ENCODE measurements around the gene PLA2G12B.
"Not testable (repeated sequence)": the region's sequence is repeated elsewhere in the genome, so short reads cannot be mapped to it uniquely, and the experiment has no call there.

The PLA2G12B gene

DNA sequence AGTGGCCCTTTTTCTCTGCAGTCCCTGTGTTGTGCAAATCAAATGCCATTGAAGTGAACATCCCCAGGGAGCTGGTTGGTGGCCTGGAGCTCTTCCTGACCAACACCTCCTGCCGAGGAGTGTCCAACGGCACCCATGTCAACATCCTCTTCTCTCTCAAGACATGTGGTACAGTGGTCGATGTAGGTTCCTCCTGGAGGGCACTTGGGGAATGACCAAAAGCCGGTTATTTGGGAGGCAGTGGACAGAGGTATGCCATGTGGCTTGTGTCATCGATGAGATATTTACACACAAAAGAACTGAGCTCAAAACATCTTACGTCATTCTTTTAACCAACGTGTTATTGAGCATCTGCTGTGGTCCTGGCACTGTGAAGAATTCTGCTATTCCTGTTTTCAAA is 41.3 kb downstream of the PLA2G12B start:
- TF ChIP-seq, protein P1, sequence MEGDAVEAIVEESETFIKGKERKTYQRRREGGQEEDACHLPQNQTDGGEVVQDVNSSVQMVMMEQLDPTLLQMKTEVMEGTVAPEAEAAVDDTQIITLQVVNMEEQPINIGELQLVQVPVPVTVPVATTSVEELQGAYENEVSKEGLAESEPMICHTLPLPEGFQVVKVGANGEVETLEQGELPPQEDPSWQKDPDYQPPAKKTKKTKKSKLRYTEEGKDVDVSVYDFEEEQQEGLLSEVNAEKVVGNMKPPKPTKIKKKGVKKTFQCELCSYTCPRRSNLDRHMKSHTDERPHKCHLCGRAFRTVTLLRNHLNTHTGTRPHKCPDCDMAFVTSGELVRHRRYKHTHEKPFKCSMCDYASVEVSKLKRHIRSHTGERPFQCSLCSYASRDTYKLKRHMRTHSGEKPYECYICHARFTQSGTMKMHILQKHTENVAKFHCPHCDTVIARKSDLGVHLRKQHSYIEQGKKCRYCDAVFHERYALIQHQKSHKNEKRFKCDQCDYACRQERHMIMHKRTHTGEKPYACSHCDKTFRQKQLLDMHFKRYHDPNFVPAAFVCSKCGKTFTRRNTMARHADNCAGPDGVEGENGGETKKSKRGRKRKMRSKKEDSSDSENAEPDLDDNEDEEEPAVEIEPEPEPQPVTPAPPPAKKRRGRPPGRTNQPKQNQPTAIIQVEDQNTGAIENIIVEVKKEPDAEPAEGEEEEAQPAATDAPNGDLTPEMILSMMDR (conservative IDR thresholded peaks at IDR 0.05) = no peak; the same call in 1 of the 2 replicates
- TF ChIP-seq ZFX (IDR thresholded peaks at IDR 0.05) = no peak
- H3K27ac ChIP-seq = no peak overlapping the region

DNA sequence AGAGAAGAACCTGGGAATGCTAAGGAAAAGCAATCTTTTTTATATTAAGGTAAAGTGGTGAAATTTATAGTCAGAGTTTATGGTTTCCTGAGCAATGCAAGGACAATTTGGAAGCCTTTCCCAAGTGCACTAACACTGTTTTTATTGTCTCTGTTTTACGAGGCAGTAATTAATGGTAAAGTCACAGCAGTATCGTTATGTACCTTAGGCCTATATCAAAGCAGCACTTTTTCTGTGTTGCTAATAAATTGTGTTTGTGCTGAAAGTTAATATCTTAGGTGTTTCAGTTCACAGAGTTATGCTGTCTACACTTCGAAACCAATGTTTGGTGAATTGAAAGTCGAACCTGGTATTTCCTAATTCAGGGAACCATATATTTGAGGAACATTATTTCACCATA is 41.9 kb downstream of the PLA2G12B start:
- TF ChIP-seq, protein P1 (conservative IDR thresholded peaks at IDR 0.05) = no peak
- TF ChIP-seq ZFX (IDR thresholded peaks at IDR 0.05) = no peak
- H3K27ac ChIP-seq = no peak overlapping the region

DNA sequence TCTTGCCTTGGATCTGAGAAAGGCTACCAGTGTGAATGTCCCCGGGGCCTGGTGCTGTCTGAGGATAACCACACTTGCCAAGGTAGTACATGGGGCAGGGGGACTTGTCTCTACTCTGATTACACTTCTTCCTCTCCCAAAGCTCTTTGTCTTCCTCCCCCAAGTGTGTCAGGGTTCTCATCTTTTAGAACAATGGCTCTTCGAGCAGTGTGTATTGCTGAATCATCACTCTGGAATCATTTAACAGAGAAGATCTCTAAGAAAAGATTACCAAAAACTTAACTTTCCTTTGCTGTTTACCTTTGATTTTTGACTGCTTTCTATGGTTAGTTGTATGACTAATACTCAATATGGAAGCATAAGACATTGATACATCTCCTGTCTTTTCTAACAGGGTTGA is 42.8 kb downstream of the PLA2G12B start:
- H3K27ac ChIP-seq = no peak overlapping the region
- TF ChIP-seq, protein P1 (conservative IDR thresholded peaks at IDR 0.05) = no peak
- TF ChIP-seq ZFX (IDR thresholded peaks at IDR 0.05) = no peak

DNA sequence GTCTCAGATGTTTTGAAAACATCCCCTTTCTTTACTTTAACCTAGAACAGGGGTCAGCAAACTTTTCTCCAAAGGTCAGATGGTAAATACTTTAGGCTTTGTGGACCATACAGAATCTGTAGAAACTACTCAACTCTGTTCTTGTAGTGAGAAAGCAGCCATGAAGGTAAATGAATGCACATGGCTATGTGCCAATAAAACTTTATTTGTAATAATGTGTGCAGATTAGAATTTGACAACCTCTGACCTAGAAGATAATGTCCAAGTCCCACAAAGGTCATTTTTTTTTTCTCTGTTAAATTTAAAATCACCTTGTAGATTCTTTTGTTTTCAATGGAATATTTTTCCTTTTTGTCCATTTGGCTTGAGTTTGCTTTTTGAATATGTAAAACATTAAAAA is 43.9 kb downstream of the PLA2G12B start:
- no peak overlapping the region for H3K27ac ChIP-seq
- TF ChIP-seq ZFX (IDR thresholded peaks at IDR 0.05) = no peak
- TF ChIP-seq, protein P1 (conservative IDR thresholded peaks at IDR 0.05) = no peak

DNA sequence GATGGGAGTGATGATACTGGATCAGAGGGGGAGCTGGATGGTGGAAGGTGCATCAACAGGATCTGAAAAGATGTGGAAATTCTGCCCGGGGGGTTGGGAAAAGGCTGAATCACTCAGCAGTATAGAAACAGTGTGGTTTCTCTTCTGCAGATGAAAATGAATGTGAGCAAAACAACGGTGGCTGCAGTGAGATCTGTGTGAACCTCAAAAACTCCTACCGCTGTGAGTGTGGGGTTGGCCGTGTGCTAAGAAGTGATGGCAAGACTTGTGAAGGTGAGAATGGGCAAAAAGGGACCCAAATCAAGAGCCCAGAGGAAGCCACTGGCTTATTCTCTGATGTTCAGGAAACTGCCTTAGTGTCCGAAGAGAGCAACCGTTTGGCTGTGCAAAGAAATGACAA is 48.2 kb downstream of the PLA2G12B start:
- TF ChIP-seq ZFX (IDR thresholded peaks at IDR 0.05) = no peak
- TF ChIP-seq, protein P1 (conservative IDR thresholded peaks at IDR 0.05) = no peak
- H3K27ac ChIP-seq = no peak overlapping the region

DNA sequence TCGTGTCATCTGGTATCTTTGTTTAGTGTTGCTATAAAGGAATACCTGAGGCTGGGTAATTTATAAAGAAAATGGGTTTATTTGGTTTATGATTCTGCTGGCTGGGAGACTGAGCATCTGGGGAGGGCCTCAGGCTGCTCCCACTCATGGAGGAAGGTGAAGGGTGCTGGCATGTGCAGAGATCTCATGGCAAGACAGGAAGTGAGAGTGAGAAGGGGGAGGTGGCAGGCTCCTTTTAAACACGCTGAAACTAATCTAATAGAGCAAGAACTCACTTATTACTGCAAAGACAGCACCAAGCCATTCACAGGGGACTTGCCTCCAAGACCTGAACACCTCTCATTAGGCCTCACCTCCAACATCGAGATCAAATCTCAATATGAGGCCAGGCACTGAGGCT is 49.8 kb downstream of the PLA2G12B start:
- no peak for TF ChIP-seq ZFX (IDR thresholded peaks at IDR 0.05)
- TF ChIP-seq, protein P1 (conservative IDR thresholded peaks at IDR 0.05) = no peak
- no peak overlapping the region for H3K27ac ChIP-seq

DNA sequence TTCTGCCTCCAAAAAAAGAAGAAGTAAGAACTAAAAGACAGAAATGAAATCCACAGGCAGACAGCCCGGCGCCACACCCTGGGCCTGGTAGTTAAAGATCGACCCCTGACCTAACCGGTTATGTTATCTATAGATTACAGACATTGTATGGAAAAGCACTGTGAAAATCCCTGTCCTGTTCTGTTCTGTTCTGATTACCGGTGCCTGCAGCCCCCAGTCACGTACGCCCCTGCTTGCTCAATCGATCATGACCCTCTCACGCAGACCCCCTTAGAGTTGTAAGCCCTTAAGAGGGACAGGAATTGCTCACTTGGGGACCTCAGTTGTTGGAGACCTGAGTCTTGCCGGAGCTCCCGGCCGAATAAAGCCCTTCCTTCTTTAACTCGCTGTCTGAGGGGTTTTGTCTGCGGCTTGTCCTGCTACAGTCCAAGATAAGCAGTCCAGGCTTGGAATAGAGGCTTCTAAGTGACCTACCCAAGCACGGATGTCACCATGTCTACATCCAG is 50.6 kb downstream of the PLA2G12B start:
- not testable (repeated sequence) for H3K27ac ChIP-seq

DNA sequence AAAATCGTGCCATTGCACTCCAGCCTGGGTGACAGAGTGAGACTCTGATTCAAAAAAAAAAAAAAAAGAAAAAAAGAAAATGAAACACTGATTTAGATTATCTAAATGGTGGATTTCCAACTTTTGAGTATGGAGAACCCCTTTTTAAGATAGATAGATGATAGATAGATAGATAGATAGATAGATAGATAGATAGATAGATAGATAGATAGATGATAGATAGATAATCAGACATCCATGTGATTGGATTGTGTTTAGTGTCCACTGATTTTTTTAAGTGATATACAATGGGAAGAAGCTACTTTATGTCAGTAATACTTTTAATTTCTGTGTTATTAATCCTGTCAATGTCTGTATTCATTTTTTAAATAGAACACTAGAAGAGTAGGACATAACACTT is 55.1 kb downstream of the PLA2G12B start:
- no peak for TF ChIP-seq ZFX (IDR thresholded peaks at IDR 0.05)
- TF ChIP-seq, protein P1 (conservative IDR thresholded peaks at IDR 0.05) = no peak
- H3K27ac ChIP-seq = no peak overlapping the region

All from C4-2B (cell line).